Measurements from ENCODE around the gene TKTL1.

GRCh38 chrX:154348114-154348531, 52.5 kb downstream of the TKTL1 start:
- TF ChIP-seq CTCF (conservative IDR thresholded peaks at IDR 0.05) (no peak), EZH2 (IDR thresholded peaks at IDR 0.05; ENCODE audit: low read depth) (no peak)

Data from PC-9 (cell line).